ENCODE measurements around the gene GP1BB.
A peak's percentile ranks its signal among the peaks of the same experiment; 100 is the strongest.
"Not testable (repeated sequence)": the region's sequence is repeated elsewhere in the genome, so short reads cannot be mapped to it uniquely, and the experiment has no call there.

GP1BB gene

GRCh38 chr22:19714312-19715187 is 8.8 kb upstream of the GP1BB start, which contains the start of gene SEPTIN5:
Gene SEPTIN5, plus strand, starts transcription at chr22:19714503. Its CDS starts 86 bp downstream, at chr22:19714589.
- DNase-seq (ENCODE audit: low spot score) = no peak

- DNase-seq (ENCODE audit: low spot score) = no peak
Observed at GRCh38 chr22:19715188-19715930, 8.0 kb upstream of the GP1BB start.

DNA sequence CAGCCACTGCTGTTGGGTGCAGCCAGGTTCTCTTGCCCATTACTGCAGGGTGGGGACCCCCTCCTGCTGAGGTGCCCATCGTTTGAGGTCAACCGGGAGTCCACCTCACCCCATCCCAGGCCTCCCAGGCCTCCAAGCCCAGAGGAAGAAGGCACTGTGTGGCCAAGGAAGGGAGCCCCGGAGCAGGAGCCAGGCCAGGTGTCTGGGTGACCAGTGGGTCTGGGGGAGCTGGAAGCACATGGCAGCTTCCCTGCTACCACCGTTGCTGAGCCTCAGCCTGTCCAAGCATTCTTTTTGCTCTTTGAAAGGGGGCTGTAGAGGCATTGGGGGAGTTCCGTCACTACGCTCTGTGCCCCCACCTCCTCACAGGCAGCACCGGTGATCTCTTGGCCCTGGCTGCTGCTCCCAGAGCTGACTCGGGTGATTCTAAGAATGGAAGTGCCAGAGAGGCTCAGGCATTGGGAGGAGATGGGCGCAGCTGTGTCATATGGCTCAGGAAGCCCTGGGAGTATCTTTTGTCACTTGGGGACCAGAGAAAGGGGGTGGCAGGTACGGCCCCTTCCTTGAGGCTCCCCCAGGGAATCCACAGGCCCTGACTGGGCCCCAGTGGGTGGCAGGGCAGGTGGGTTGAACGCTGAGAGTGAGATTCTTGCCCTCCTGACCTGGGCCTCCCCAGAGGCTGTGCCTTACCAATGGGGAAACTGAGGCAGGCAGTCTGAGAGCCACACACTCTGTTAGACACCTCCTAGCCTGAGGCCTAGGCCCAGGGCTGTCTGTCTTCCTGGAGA is 7.1 kb upstream of the GP1BB start:
- no peak for DNase-seq (ENCODE audit: low spot score)

GRCh38 chr22:19716829-19717105 is 6.6 kb upstream of the GP1BB start:
- DNase-seq (ENCODE audit: low spot score) = no peak

DNA sequence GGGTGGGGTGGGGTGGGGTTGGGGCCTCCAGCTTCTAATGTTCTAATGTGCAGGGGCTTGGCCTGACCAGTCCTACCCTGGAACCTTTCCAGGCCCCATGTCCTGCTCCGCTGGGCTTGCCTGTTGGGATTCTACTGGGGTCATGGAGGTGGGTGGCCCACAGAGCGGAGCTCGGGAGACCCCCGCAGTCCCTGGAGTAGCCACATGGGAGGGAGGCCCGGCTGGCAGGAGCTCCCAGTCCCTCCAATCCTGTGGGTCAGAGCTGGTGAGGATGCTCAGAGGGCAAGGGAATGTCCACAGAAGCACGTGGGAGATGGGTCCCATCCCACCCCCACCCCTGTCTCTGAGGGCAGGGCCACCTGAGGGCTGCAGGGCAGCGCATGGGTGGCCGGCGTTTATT is 6.2 kb upstream of the GP1BB start:
- DNase-seq (ENCODE audit: low spot score) = no peak

DNA sequence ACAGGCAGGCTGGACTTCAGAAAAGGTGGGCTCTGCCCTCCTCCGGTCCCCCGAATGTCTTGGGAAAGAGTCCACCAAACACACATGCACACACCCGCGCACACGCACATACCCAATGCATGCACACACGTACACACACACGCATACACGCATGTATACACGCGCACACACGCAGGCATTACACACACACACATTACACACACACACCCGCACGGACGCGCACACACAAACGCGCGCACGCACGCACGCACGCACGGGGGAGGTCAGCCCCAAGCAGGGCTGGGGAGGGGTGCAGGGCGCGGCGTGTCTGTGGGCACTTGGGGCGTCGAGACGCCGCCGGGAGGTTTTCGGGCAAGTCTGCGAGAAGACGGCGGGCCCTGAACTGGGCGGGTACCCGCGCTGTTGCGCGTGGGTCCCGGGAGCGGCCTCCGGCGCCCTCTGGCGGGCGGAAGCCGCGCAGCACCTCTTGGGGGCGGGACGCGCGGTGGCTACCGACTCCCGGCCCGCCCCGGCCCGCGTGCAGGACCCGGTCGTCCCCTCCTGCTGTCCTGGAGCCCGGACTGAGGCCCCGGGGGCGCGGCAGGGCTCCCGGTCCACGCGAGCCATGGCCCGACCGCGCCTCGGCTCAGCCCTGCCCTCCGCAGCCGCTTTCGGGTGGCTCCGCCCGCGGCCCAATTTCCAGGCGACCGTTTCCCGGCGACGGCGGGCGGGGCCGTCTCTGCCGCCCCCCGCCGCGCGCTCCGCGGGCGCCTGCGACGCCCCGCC is 5.5 kb upstream of the GP1BB start:
- DNase-seq (ENCODE audit: low spot score) = peak; percentile 58

DNA sequence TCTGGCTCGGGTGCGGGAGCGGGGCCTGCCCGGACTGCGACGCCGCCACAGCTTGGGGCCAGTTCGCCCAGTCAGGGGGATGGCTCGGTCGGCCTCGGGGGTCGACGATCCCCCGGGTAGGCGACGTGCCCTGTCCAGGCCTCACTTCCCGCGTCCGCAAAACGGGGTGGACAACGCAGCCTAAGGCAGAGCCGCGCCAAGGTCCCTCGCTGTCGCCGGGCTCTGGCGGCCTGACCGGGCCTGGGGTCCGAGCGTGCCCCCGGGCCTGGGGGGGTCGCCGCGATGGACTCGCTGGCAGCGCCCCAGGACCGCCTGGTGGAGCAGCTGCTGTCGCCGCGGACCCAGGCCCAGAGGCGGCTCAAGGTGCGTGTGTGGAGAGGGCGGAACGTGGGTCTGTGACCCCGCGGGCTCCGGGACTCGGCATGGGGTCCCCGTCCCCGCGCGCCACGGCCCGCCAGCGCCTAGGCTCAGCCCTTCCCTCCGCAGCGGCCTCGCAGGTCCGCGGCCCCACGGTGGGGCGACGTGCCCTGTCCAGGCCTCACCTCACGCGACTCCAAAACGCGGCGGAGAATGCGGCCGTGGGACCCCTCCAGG is 4.8 kb upstream of the GP1BB start:
- no peak for DNase-seq (ENCODE audit: low spot score)

- DNase-seq (ENCODE audit: low spot score) = no peak
Observed at GRCh38 chr22:19719050-19719482, 4.3 kb upstream of the GP1BB start.

DNA sequence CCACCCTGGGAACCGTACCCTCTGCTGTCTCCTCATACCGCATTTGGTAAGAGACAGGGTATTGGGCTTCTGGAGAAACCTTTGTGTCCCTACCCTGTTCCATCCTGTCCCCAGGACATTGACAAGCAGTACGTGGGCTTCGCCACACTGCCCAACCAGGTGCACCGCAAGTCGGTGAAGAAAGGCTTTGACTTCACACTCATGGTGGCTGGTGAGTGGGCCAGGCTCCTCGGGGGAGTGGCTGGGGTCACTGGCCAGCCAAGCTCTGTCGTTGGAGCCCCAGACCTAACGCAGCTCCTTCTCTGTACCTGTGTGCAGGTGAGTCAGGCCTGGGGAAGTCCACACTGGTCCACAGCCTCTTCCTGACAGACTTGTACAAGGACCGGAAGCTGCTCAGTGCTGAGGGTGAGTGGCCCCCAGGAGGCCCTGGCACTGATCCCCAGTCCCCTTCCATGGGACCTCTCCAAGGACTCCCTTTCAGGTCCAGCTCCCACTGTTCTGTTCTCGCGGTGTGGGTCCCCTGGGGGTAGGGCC is 3.8 kb upstream of the GP1BB start:
- DNase-seq (ENCODE audit: low spot score) = no peak

- no peak for DNase-seq (ENCODE audit: low spot score)
Observed at GRCh38 chr22:19720150-19720827, 3.0 kb upstream of the GP1BB start.

- DNase-seq (ENCODE audit: low spot score) = no peak
Observed at GRCh38 chr22:19720999-19721329, 2.4 kb upstream of the GP1BB start.

DNA sequence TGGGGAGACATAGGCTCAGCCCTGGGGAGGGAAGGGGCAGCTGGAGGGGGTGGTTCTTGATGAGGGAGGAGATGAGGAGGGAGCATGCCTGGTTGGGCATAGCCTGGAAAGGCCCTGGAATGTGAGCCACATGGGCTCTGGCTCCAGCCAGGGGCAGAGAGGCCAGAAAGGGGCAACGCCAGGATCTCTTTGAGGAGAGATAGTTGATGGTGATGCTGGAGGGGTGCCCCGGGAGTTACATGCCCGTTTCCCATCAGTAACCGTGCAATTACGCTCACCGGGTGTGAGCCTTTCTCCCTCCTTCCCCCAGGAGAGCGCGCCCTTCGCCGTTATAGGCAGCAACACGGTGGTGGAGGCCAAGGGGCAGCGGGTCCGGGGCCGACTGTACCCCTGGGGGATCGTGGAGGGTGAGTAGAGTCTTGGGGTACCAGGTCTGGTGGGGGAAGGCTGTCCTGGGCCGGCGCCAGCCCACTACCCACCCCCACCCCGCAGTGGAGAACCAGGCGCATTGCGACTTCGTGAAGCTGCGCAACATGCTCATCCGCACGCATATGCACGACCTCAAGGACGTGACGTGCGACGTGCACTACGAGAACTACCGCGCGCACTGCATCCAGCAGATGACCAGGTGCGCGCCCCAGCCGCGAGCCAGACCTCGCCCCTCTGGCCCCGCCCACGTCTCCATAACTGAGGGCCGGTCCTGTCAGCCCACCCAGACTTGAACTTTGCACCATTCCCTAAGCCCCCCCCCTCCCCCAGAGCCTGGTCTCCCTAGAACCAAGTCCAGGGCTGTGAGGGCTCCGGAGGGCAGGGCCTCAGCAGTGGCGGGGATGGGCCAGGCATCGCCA is 1.8 kb upstream of the GP1BB start:
- no peak for DNase-seq (ENCODE audit: low spot score)

DNA sequence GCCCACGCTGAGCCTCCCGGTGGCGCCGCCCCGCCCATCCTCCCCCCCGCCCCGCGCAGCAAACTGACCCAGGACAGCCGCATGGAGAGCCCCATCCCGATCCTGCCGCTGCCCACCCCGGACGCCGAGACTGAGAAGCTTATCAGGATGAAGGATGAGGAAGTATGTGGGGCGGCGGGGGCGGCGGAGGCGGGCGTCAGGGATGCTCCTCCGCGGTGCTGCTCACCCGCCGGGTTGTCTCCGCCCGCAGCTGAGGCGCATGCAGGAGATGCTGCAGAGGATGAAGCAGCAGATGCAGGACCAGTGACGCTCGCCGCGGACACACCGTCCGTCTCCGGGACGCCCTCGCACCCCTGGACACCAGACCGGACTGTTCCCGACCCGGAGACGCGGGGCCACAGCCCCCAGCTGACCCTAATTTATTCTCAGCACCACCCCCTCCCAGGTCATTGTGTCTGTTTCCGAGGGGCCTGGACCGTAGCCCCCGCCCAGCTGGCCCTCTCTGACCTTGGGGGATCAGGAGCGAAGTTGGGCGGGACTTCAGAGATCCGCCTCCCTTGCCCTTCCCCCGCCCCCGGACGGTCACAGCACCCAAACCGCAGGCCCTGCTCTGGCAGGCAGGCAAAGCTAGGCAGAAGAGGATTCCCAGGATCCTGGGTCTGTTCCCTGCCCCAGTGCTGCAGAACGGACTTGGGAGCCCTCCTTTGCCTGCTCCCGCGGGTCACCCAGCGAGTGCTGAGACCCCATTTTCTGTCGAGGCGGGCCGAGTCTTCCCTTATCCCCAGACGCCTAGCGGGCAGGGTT is 959 bp upstream of the GP1BB start:
- no peak for DNase-seq (ENCODE audit: low spot score)

GRCh38 chr22:19722982-19723231 is 432 bp upstream of the GP1BB start:
- DNase-seq (ENCODE audit: low spot score) = no peak

- no peak for DNase-seq (ENCODE audit: low spot score)
Observed at GRCh38 chr22:19723983-19724827, 866 bp downstream of the GP1BB start.

DNA sequence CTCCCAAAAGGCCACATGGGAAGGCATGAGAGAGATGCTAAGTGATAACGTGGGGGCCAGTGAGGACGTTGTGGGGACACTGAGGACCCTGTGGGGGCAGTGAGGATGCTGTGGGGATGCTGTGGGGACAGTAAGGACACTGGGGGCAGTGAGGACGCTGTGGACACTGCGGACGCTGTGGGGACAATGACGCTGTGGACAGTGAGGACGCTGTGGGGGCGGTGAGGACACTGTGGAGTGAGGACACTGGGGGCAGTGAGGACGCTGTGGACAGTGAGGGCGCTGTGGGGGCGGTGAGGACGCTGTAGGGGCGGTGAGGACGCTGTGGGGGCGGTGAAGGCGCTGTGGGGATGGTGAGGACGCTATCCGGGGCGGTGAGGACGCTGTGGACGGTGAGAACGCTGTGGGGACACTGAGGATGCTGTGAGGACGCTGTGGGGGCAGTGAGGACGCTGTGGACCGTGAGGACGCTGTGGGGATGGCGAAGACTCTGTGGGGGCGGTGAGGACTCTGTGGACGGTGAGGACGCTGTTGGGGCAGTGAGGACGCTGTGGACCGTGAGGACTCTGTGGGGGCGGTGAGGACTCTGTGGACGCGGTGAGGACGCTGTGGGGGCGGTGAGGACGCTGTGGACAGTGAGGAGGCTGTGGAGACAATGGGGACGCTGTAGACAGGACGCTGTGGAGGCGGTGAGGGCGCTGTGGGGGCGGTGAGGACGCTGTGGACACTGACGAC is 1.8 kb downstream of the GP1BB start:
- no peak for DNase-seq (ENCODE audit: low spot score)

GRCh38 chr22:19726064-19726788 is 2.9 kb downstream of the GP1BB start:
- DNase-seq (ENCODE audit: low spot score) = not testable (repeated sequence)
